K562 (cell line): ENCODE measurements around the gene RALY. TPM values are rescaled to one million over a fixed set of nuclear protein-coding genes. Genes with fewer than 3 reads are reported as not detected.

ENCODE experiments used
- ADNP ChIP-seq: fragments of 200-800 bp; sonication (Bioruptor generic); IDR thresholded peaks from 2 replicates; pipeline ENCODE4 v1.6.1; 2016; ENCODE audit warnings: missing genetic modification characterization, missing compliant biosample characterization
- BCL6 ChIP-seq: fragments of 250-450 bp; sonication (Bioruptor Pico); IDR thresholded peaks from 2 replicates; pipeline ENCODE4 v1.4.0; 2020
- FUS ChIP-seq: fragments of 200-400 bp; formaldehyde crosslinking; optimal IDR thresholded peaks from 2 replicates; pipeline ENCODE3; 2017; ENCODE audit warnings: low read depth, low read length
- NCOA4 ChIP-seq: fragments of 450-650 bp; IDR thresholded peaks from 2 replicates; pipeline ENCODE4 v1.6.1; 2018; ENCODE audit warnings: mild to moderate bottlenecking; ENCODE audit not compliant: partially characterized antibody
- NRF1 ChIP-seq, 2 experiments: fragments of 450-650 bp; IDR thresholded peaks in 1 of 2; conservative IDR thresholded peaks in 1 of 2; 2 replicates each; pipeline ENCODE4 v1.6.1; 2014; ENCODE audit warnings: mild to moderate bottlenecking in 2 of 2
- PML ChIP-seq: IDR thresholded peaks from 2 replicates; pipeline ENCODE4 v1.6.1; 2012; ENCODE audit warnings: low read length, inconsistent platforms
- PYGO2 ChIP-seq: fragments of 450-650 bp; IDR thresholded peaks from 2 replicates; pipeline ENCODE4 v1.6.1; 2016; ENCODE audit warnings: mild to moderate bottlenecking, missing genetic modification characterization, moderate library complexity, missing compliant biosample characterization
- TAF9B ChIP-seq: fragments of 450-650 bp; IDR thresholded peaks from 2 replicates; pipeline ENCODE4 v1.6.1; 2018; ENCODE audit warnings: mild to moderate bottlenecking; ENCODE audit not compliant: partially characterized antibody
- TBP ChIP-seq: optimal IDR thresholded peaks from 2 replicates; pipeline ENCODE3; 2011; ENCODE audit warnings: low read depth, low read length, improper control_type of control experiment
- TFAM ChIP-seq: fragments of 250-450 bp; sonication (Bioruptor Pico); conservative IDR thresholded peaks from 2 replicates; pipeline ENCODE4 v1.5.0; 2021; ENCODE audit warnings: mild to moderate bottlenecking, moderate library complexity
- ZNF175 ChIP-seq: fragments of 200-800 bp; sonication (Bioruptor generic); IDR thresholded peaks from 2 replicates; pipeline ENCODE4 v1.6.1; 2016; ENCODE audit warnings: low read depth, mild to moderate bottlenecking, missing genetic modification characterization, missing compliant biosample characterization
- ZNF695 ChIP-seq: fragments of 450-650 bp; formaldehyde crosslinking; IDR thresholded peaks from 2 replicates; pipeline ENCODE4 v1.4.0; 2020; ENCODE audit warnings: mild to moderate bottlenecking, moderate library complexity
- ZNF778 ChIP-seq: fragments of 450-650 bp; formaldehyde crosslinking; IDR thresholded peaks from 2 replicates; pipeline ENCODE4 v1.4.0; 2020; ENCODE audit warnings: mild to moderate bottlenecking, moderate library complexity
- polyA plus RNA-seq, 8 experiments: library from polyadenylated mRNA; depleted of rRNA in 4 of 8; stranded (reverse) in 5 of 8; unstranded in 3 of 8; fragments of >200 nt; fragmentation: Nextera tagmentation in 2 of 8; fragmentation: Illumina TruSeq in 1 of 8; extraction: Ambion mirVana in 2 of 8; extraction: Trizol in 1 of 8; gene quantifications; 2 replicates each; pipeline versions ENCODE4 v1.2.1 to v1.2.3, GENCODE V29; 2011 to 2014; ENCODE audit warnings: inconsistent platforms in 1 of 8, missing spikeins in 1 of 8
- total RNA-seq, 7 experiments: library from RNA; depleted of rRNA in 6 of 7; stranded (reverse); fragments of >200 nt in 6 of 7; fragmentation: Illumina TruSeq in 2 of 7; extraction: Trizol in 2 of 7; gene quantifications; 2 replicates each; pipeline versions ENCODE4 v1.2.1 to v1.2.3, GENCODE V29; 2011 to 2021; ENCODE audit warnings: low replicate concordance in 1 of 7
- TF ChIP-seq, protein P1 (sequence below): fragments of 450-650 bp; IDR thresholded peaks from 2 replicates; pipeline ENCODE4 v1.6.1; 2017; ENCODE audit warnings: antibody characterized with exemption, mild to moderate bottlenecking
- TF ChIP-seq, protein P2 (sequence below): sonication (generic); formaldehyde crosslinking; IDR thresholded peaks from 2 replicates; pipeline ENCODE4 v1.8.0; 2022; ENCODE audit warnings: mild to moderate bottlenecking, missing genetic modification reagents, borderline replicate concordance
- TF ChIP-seq, protein P3 (sequence below): fragments of 450-650 bp; formaldehyde crosslinking; IDR thresholded peaks from 2 replicates; pipeline ENCODE4 v1.4.0; 2020; ENCODE audit warnings: mild to moderate bottlenecking
- TF ChIP-seq, protein P4 (sequence below): sonication (generic); formaldehyde crosslinking; IDR thresholded peaks from 2 replicates; pipeline ENCODE4 v1.8.1; 2023; ENCODE audit warnings: missing genetic modification reagents, mild to moderate bottlenecking, borderline replicate concordance

The RALY gene
- total and polyA plus RNA-seq, 9 of the 15 experiments (the other 6 are each of a cell fraction or from before 2014, with no cell fraction given) = 0.80 to 207 (median 128) TPM

DNA sequence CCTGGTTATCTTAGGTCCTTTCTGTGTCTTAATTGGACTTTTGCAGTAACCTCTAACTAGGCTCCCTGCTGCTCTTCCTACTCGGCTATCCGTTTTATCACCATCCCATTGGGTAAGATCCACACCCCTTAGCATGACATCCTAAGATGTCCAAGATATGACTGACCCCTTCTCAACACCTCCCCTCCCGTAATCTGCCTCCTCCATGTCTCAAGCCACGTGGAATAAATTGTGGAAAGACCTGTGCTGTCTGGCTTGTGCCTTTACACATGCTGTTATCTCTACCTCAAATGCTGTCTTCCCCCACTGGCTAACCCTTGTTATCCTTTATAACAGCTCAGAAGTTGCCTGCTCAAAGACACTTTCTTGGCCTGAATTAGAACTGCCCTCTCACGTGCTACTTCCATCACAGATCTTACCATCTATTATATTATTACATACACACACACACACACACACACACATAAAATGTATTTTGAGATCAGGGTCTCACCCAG lies 91.9 kb downstream of the RALY start (continued):
- TF ChIP-seq BCL6 (CRISPR knock-in tag) (no peak), NCOA4 (no peak), ZNF778 (CRISPR knock-in tag) (no peak), TFAM (no peak), ZNF695 (CRISPR knock-in tag) (no peak), ZNF175 (peak; percentile 60; the same call in 1 of the 2 replicates), PML (peak; percentile 85; the same call in 1 of the 2 replicates), TAF9B (peak; percentile 46), PYGO2 (tag) (no peak), NRF1 (conservative IDR thresholded peaks at IDR 0.05 in 1 of 2, IDR thresholded peaks at IDR 0.05 in 1 of 2) (no peak), FUS (no peak), TBP (no peak), ADNP (tag) (no peak)
- TF ChIP-seq, protein P1, sequence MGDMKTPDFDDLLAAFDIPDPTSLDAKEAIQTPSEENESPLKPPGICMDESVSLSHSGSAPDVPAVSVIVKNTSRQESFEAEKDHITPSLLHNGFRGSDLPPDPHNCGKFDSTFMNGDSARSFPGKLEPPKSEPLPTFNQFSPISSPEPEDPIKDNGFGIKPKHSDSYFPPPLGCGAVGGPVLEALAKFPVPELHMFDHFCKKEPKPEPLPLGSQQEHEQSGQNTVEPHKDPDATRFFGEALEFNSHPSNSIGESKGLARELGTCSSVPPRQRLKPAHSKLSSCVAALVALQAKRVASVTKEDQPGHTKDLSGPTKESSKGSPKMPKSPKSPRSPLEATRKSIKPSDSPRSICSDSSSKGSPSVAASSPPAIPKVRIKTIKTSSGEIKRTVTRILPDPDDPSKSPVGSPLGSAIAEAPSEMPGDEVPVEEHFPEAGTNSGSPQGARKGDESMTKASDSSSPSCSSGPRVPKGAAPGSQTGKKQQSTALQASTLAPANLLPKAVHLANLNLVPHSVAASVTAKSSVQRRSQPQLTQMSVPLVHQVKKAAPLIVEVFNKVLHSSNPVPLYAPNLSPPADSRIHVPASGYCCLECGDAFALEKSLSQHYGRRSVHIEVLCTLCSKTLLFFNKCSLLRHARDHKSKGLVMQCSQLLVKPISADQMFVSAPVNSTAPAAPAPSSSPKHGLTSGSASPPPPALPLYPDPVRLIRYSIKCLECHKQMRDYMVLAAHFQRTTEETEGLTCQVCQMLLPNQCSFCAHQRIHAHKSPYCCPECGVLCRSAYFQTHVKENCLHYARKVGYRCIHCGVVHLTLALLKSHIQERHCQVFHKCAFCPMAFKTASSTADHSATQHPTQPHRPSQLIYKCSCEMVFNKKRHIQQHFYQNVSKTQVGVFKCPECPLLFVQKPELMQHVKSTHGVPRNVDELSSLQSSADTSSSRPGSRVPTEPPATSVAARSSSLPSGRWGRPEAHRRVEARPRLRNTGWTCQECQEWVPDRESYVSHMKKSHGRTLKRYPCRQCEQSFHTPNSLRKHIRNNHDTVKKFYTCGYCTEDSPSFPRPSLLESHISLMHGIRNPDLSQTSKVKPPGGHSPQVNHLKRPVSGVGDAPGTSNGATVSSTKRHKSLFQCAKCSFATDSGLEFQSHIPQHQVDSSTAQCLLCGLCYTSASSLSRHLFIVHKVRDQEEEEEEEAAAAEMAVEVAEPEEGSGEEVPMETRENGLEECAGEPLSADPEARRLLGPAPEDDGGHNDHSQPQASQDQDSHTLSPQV = no peak; the same call in none of the 2 replicates
- TF ChIP-seq, protein P2, sequence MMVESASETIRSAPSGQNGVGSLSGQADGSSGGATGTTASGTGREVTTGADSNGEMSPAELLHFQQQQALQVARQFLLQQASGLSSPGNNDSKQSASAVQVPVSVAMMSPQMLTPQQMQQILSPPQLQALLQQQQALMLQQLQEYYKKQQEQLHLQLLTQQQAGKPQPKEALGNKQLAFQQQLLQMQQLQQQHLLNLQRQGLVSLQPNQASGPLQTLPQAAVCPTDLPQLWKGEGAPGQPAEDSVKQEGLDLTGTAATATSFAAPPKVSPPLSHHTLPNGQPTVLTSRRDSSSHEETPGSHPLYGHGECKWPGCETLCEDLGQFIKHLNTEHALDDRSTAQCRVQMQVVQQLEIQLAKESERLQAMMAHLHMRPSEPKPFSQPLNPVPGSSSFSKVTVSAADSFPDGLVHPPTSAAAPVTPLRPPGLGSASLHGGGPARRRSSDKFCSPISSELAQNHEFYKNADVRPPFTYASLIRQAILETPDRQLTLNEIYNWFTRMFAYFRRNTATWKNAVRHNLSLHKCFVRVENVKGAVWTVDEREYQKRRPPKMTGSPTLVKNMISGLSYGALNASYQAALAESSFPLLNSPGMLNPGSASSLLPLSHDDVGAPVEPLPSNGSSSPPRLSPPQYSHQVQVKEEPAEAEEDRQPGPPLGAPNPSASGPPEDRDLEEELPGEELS (CRISPR knock-in tag) = no peak
- TF ChIP-seq, protein P3, sequence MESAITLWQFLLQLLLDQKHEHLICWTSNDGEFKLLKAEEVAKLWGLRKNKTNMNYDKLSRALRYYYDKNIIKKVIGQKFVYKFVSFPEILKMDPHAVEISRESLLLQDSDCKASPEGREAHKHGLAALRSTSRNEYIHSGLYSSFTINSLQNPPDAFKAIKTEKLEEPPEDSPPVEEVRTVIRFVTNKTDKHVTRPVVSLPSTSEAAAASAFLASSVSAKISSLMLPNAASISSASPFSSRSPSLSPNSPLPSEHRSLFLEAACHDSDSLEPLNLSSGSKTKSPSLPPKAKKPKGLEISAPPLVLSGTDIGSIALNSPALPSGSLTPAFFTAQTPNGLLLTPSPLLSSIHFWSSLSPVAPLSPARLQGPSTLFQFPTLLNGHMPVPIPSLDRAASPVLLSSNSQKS = no peak
- TF ChIP-seq, protein P4, sequence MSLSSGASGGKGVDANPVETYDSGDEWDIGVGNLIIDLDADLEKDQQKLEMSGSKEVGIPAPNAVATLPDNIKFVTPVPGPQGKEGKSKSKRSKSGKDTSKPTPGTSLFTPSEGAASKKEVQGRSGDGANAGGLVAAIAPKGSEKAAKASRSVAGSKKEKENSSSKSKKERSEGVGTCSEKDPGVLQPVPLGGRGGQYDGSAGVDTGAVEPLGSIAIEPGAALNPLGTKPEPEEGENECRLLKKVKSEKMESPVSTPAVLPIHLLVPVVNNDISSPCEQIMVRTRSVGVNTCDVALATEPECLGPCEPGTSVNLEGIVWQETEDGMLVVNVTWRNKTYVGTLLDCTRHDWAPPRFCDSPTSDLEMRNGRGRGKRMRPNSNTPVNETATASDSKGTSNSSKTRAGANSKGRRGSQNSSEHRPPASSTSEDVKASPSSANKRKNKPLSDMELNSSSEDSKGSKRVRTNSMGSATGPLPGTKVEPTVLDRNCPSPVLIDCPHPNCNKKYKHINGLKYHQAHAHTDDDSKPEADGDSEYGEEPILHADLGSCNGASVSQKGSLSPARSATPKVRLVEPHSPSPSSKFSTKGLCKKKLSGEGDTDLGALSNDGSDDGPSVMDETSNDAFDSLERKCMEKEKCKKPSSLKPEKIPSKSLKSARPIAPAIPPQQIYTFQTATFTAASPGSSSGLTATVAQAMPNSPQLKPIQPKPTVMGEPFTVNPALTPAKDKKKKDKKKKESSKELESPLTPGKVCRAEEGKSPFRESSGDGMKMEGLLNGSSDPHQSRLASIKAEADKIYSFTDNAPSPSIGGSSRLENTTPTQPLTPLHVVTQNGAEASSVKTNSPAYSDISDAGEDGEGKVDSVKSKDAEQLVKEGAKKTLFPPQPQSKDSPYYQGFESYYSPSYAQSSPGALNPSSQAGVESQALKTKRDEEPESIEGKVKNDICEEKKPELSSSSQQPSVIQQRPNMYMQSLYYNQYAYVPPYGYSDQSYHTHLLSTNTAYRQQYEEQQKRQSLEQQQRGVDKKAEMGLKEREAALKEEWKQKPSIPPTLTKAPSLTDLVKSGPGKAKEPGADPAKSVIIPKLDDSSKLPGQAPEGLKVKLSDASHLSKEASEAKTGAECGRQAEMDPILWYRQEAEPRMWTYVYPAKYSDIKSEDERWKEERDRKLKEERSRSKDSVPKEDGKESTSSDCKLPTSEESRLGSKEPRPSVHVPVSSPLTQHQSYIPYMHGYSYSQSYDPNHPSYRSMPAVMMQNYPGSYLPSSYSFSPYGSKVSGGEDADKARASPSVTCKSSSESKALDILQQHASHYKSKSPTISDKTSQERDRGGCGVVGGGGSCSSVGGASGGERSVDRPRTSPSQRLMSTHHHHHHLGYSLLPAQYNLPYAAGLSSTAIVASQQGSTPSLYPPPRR (CRISPR knock-in tag) = no peak
